SK-N-SH (cell line): Measurements from ENCODE around the gene ZBED3. TPM values are rescaled to one million over a fixed set of nuclear protein-coding genes. Genes with fewer than 3 reads are reported as not detected.

Experiments
- CTCF ChIA-PET: fragments of 300-600, 350-600 bp; formaldehyde crosslinking; extraction: SDS; loops from one replicate; lab custom pipeline; 2021; lab: Yijun Ruan, JAX
- POLR2A ChIA-PET: fragments of 350-600 bp; sonication (Branson Sonifier 250); formaldehyde crosslinking; extraction: SDS; loops from one replicate; lab custom pipeline; 2020; ENCODE audit warnings: antibody characterized with exemption, inconsistent platforms; lab: Yijun Ruan, JAX
- DNase-seq: peaks from one replicate; pipeline ENCODE4 v3.0.0; 2012
- H2AFZ ChIP-seq: fragments of 200-600 bp; sonication (generic); 2 replicates; pipeline ENCODE4 v1.8.1; 2016; ENCODE audit warnings: antibody characterized with exemption, mild to moderate bottlenecking, low read depth
- H3F3A ChIP-seq: fragments of 200-600 bp; sonication (generic); replicated peaks from 2 replicates; pipeline ENCODE3; 2016; ENCODE audit warnings: antibody characterized with exemption, mild to moderate bottlenecking; ENCODE audit not compliant: insufficient read depth
- H3K27ac ChIP-seq, 2 experiments: fragments of 200-500 bp in 1 of 2; fragments of 200-600 bp in 1 of 2; sonication (Bioruptor generic) in 1 of 2; sonication (generic), shearing (Covaris generic) in 1 of 2; 2 replicates each; pipeline versions ENCODE4 v1.5.1 to v1.6.1; 2014 to 2016; ENCODE audit warnings: low read depth in 2 of 2, inconsistent platforms in 1 of 2, low read length in 1 of 2, mild to moderate bottlenecking in 1 of 2, mixed read lengths in 1 of 2
- H3K27me3 ChIP-seq: fragments of 200-600 bp; sonication (generic), shearing (Covaris generic); 2 replicates; pipeline ENCODE4 v1.6.1; 2016; ENCODE audit warnings: mixed run types; ENCODE audit not compliant: insufficient read depth
- H3K36me3 ChIP-seq, 2 experiments: fragments of 200-500 bp in 1 of 2; fragments of 200-600 bp in 1 of 2; sonication (Bioruptor generic) in 1 of 2; sonication (generic) in 1 of 2; replicated peaks in 1 of 2; 2 replicates each; pipeline versions ENCODE3 to v1.5.1; 2014 to 2016; ENCODE audit warnings: low read length in 1 of 2, mild to moderate bottlenecking in 1 of 2; ENCODE audit not compliant: insufficient read depth in 2 of 2, control insufficient read depth in 1 of 2
- H3K4me1 ChIP-seq, 2 experiments: fragments of 200-500 bp in 1 of 2; fragments of 200-600 bp in 1 of 2; sonication (Bioruptor generic) in 1 of 2; sonication (generic), shearing (Covaris generic) in 1 of 2; 2 replicates each; pipeline versions ENCODE4 v1.5.1 to v1.6.1; 2014 to 2016; ENCODE audit warnings: low read depth in 1 of 2, low read length in 1 of 2, mixed run types in 1 of 2; ENCODE audit not compliant: insufficient read depth in 2 of 2, control insufficient read depth in 1 of 2
- H3K4me2 ChIP-seq: fragments of 200-600 bp; sonication (generic), shearing (Covaris generic); 2 replicates; pipeline ENCODE4 v1.6.1; 2017; ENCODE audit warnings: mixed run types
- H3K4me3 ChIP-seq, 2 experiments: fragments of 200-500 bp in 1 of 2; fragments of 200-600 bp in 1 of 2; sonication (Bioruptor generic) in 1 of 2; sonication (generic), shearing (Covaris generic) in 1 of 2; 2 replicates each; pipeline versions ENCODE4 v1.5.1 to v1.8.1; 2014 to 2016; ENCODE audit warnings: low read depth in 2 of 2, inconsistent platforms in 1 of 2, low read length in 1 of 2, mild to moderate bottlenecking in 1 of 2, mixed read lengths in 1 of 2, moderate library complexity in 1 of 2
- H3K79me2 ChIP-seq: fragments of 200-600 bp; sonication (generic); 2 replicates; pipeline ENCODE4 v1.8.1; 2017; ENCODE audit warnings: mild to moderate bottlenecking; ENCODE audit not compliant: insufficient read depth
- H3K9ac ChIP-seq: fragments of 200-600 bp; sonication (generic); 2 replicates; pipeline ENCODE4 v1.6.1; 2017; ENCODE audit warnings: mixed run types
- H3K9me2 ChIP-seq: fragments of 200-600 bp; sonication (generic); 2 replicates; pipeline ENCODE4 v1.6.1; 2017; ENCODE audit warnings: mixed run types
- H3K9me3 ChIP-seq: fragments of 200-600 bp; sonication (generic); 2 replicates; pipeline ENCODE4 v1.6.1; 2017; ENCODE audit warnings: mixed run types, mild to moderate bottlenecking, moderate library complexity
- H4K20me1 ChIP-seq: fragments of 200-600 bp; sonication (generic); 2 replicates; pipeline ENCODE4 v1.6.1; 2017; ENCODE audit warnings: mild to moderate bottlenecking, mixed run types; ENCODE audit not compliant: insufficient read depth
- ELF1 ChIP-seq: IDR thresholded peaks from 2 replicates; pipeline ENCODE4 v1.4.0; 2012
- EP300 ChIP-seq, 2 experiments: IDR thresholded peaks; 2 replicates each; pipeline versions ENCODE4 v1.4.0 to v1.6.1; 2012; ENCODE audit warnings: borderline replicate concordance in 1 of 2, low read depth in 1 of 2, low read length in 1 of 2
- FOSL2 ChIP-seq: IDR thresholded peaks from 2 replicates; pipeline ENCODE4 v1.4.0; 2012; ENCODE audit warnings: low read depth, mild to moderate bottlenecking, moderate library complexity, borderline replicate concordance
- JUND ChIP-seq: IDR thresholded peaks from 2 replicates; pipeline ENCODE4 v1.4.0; 2012
- NRF1 ChIP-seq: IDR thresholded peaks from 2 replicates; pipeline ENCODE4 v1.6.1; 2012; ENCODE audit warnings: low read depth, mild to moderate bottlenecking, low read length
- PBX3 ChIP-seq: IDR thresholded peaks from 2 replicates; pipeline ENCODE4; 2012
- POLR2AphosphoS5 ChIP-seq: IDR thresholded peaks from 2 replicates; pipeline ENCODE4 v1.6.1; 2012; ENCODE audit warnings: low read depth, low read length
- RFX5 ChIP-seq: IDR thresholded peaks from 2 replicates; pipeline ENCODE4 v1.6.1; 2012; ENCODE audit warnings: mild to moderate bottlenecking, improper control_type of control experiment, low read length
- RXRA ChIP-seq: IDR thresholded peaks from 2 replicates; pipeline ENCODE4 v1.4.0; 2012; ENCODE audit warnings: low read depth, mild to moderate bottlenecking, borderline replicate concordance
- TCF12 ChIP-seq: IDR thresholded peaks from 2 replicates; pipeline ENCODE4 v1.4.0; 2012
- WGBS: methylation state at CpG from one replicate; pipeline ENCODE4 v1.1.6; 2017; ENCODE audit warnings: low lambda C conversion rate; 5-methylcytosine and 5-hydroxymethylcytosine counted together
- polyA plus RNA-seq, 3 experiments: library from polyadenylated mRNA; depleted of rRNA; stranded (reverse); fragments of >200 nt; gene quantifications; 2 replicates each; pipeline ENCODE4 v1.2.3, GENCODE V29; 2012

The ZBED3 gene
- polyA plus RNA-seq, 1 of the 3 experiments (the other 2 are of a cell fraction) = 5.8 TPM

GRCh38 chr5:77102549-77102948 is 15.5 kb upstream of the ZBED3 start:
- no peak overlapping the region for H3K27ac ChIP-seq
- POLR2A ChIA-PET = no interaction called here
- no peak overlapping the region for H2AFZ ChIP-seq
- no peak overlapping the region for H3K9ac ChIP-seq
- DNase-seq = no peak
- no peaks in the 10 kb centered on the region for H3K9me3 ChIP-seq
- H3K36me3 ChIP-seq = no peaks in the 10 kb centered on the region
- no peak overlapping the region for H3K4me3 ChIP-seq
- no peaks in the 10 kb centered on the region for H3K4me1 ChIP-seq
- 99% methylated on average over 6 of the region's 7 CpGs for WGBS
- no peak overlapping the region for H3K4me2 ChIP-seq
- TF ChIP-seq PBX3 = no peak
- TF ChIP-seq RXRA = no peak
- TF ChIP-seq, all 33 proteins: peak for 0
- no peaks in the 10 kb centered on the region for H4K20me1 ChIP-seq
- no peaks in the 10 kb centered on the region for H3K9me2 ChIP-seq
- no peaks in the 10 kb centered on the region for H3K79me2 ChIP-seq
- no peaks in the 10 kb centered on the region for H3F3A ChIP-seq
- H3K27me3 ChIP-seq = no peaks in the 10 kb centered on the region
- CTCF ChIA-PET = interaction anchor here (1.0 kb wide), 2 partner anchors 24 to 390 kb away, joined by 3 to 5 read pairs; partner anchors contain the start of gene WDR41

GRCh38 chr5:77101298-77101697 is 14.2 kb upstream of the ZBED3 start:
- H2AFZ ChIP-seq = no peak overlapping the region
- no peaks in the 10 kb centered on the region for H3K9me2 ChIP-seq
- 94% methylated on average over 4 of the region's 4 CpGs for WGBS
- H3K4me1 ChIP-seq = no peaks in the 10 kb centered on the region
- H4K20me1 ChIP-seq = no peaks in the 10 kb centered on the region
- no peaks in the 10 kb centered on the region for H3K9me3 ChIP-seq
- no peak overlapping the region for H3K4me2 ChIP-seq
- no peaks in the 10 kb centered on the region for H3K79me2 ChIP-seq
- H3K27ac ChIP-seq = no peak overlapping the region
- no peaks in the 10 kb centered on the region for H3K36me3 ChIP-seq
- TF ChIP-seq ELF1 (no peak), JUND (peak; percentile 26; the same call in 1 of the 2 replicates), EP300 (IDR thresholded peaks at IDR 0.05; ENCODE audit: borderline replicate concordance in 1 of 2, low read depth in 1 of 2, low read length in 1 of 2) (no peak), PBX3 (peak; percentile 11; the same call in 1 of the 2 replicates), FOSL2 (peak; percentile 50; the same call in 1 of the 2 replicates)
- no peaks in the 10 kb centered on the region for H3F3A ChIP-seq
- ChIA-PET POLR2A (no interaction called here), CTCF (no interaction called here)
- DNase-seq = no peak
- no peak overlapping the region for H3K9ac ChIP-seq
- H3K4me3 ChIP-seq = no peak overlapping the region
- no peaks in the 10 kb centered on the region for H3K27me3 ChIP-seq

- Histone ChIP-seq H3K4me2 (no peak overlapping the region), H2AFZ (no peak overlapping the region), H3K9me3 (no peaks in the 10 kb centered on the region), H3K27ac (no peak overlapping the region), H3K79me2 (no peaks in the 10 kb centered on the region), H3K36me3 (no peaks in the 10 kb centered on the region), H3K9ac (no peak overlapping the region), H3F3A (no peaks in the 10 kb centered on the region), H4K20me1 (no peaks in the 10 kb centered on the region), H3K27me3 (no peaks in the 10 kb centered on the region), H3K4me1 (no peaks in the 10 kb centered on the region), H3K4me3 (no peak overlapping the region), H3K9me2 (no peaks in the 10 kb centered on the region)
- ChIA-PET CTCF (interaction anchor here (1.0 kb wide), 1 partner anchor 32 kb away, joined by 3 read pairs; no protein-coding TSS in a partner anchor), POLR2A (no interaction called here)
- TF ChIP-seq POLR2AphosphoS5 (no peak), TCF12 (no peak), PBX3 (no peak), NRF1 (no peak), RFX5 (no peak)
- no peak for DNase-seq
- WGBS = 79% methylated on average over 4 of the region's 4 CpGs
Measured at GRCh38 chr5:77095189-77095588, 8.1 kb upstream of the ZBED3 start.
